ENCODE data around the gene PIGZ.

PIGZ gene

GRCh38 chr3:196975349-196975748 lies 6.7 kb upstream of the PIGZ start:
- no peak overlapping the region for H3K27ac ChIP-seq
- ChIA-PET CTCF (no interaction called here), POLR2A (ENCODE audit: low non-redundant PET) (no interaction called here)
- TF ChIP-seq, protein P1, sequence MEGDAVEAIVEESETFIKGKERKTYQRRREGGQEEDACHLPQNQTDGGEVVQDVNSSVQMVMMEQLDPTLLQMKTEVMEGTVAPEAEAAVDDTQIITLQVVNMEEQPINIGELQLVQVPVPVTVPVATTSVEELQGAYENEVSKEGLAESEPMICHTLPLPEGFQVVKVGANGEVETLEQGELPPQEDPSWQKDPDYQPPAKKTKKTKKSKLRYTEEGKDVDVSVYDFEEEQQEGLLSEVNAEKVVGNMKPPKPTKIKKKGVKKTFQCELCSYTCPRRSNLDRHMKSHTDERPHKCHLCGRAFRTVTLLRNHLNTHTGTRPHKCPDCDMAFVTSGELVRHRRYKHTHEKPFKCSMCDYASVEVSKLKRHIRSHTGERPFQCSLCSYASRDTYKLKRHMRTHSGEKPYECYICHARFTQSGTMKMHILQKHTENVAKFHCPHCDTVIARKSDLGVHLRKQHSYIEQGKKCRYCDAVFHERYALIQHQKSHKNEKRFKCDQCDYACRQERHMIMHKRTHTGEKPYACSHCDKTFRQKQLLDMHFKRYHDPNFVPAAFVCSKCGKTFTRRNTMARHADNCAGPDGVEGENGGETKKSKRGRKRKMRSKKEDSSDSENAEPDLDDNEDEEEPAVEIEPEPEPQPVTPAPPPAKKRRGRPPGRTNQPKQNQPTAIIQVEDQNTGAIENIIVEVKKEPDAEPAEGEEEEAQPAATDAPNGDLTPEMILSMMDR (conservative IDR thresholded peaks at IDR 0.05; ENCODE audit: low read depth): no peak
- DNase-seq (ENCODE audit: low spot score): no peak

GRCh38 chr3:196974661-196975060 lies 6.0 kb upstream of the PIGZ start:
- DNase-seq (ENCODE audit: low spot score): no peak
- ChIA-PET POLR2A (ENCODE audit: low non-redundant PET) (no interaction called here), CTCF (no interaction called here)
- no peak overlapping the region for H3K27ac ChIP-seq
- TF ChIP-seq, protein P1 (conservative IDR thresholded peaks at IDR 0.05; ENCODE audit: low read depth): no peak

GRCh38 chr3:196971094-196971698 lies 2.6 kb upstream of the PIGZ start:
- ChIA-PET CTCF (interaction anchor here (2.2 kb wide), 1 partner anchor 60 kb away, joined by 7 read pairs; no protein-coding TSS in a partner anchor), POLR2A (ENCODE audit: low non-redundant PET) (no interaction called here)
- TF ChIP-seq, protein P1 (conservative IDR thresholded peaks at IDR 0.05; ENCODE audit: low read depth): no peak
- no peak overlapping the region for H3K27ac ChIP-seq
- no peak for DNase-seq (ENCODE audit: low spot score)

DNA sequence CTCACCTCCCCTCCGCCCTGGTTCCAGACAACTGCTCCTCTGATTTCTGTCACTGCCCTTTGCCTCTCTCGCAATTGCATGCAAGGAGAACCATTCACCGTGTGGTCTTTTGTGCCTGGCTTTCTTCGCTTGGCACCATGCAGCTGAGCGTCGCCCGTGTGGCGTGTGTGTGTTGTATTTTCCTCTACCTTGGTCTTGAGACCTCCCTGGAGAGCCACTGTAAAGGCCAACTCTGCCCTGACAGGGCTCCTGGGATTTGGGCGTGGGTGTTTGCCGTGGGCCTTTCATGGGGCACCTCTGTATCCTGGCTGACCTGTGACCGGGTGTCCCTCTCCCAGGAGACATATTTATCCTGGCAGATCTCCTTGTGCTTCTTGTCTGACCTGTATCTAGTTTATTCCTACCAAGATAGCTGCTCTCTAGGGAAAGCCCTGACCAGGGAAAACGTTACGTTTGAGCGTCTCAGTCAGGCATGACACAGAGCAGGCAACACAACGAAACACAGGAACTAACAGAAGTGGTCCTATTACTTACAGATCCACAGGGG lies 2.0 kb upstream of the PIGZ start:
- H3K27ac ChIP-seq: no peak overlapping the region
- ChIA-PET POLR2A (ENCODE audit: low non-redundant PET) (no interaction called here), CTCF (interaction anchor here (0.7 to 2.2 kb wide), 4 partner anchors 11 to 680 kb away, joined by 3 to 7 read pairs (median 6); no protein-coding TSS in a partner anchor)
- no peak for DNase-seq (ENCODE audit: low spot score)
- TF ChIP-seq, protein P1 (conservative IDR thresholded peaks at IDR 0.05; ENCODE audit: low read depth): no peak

DNA sequence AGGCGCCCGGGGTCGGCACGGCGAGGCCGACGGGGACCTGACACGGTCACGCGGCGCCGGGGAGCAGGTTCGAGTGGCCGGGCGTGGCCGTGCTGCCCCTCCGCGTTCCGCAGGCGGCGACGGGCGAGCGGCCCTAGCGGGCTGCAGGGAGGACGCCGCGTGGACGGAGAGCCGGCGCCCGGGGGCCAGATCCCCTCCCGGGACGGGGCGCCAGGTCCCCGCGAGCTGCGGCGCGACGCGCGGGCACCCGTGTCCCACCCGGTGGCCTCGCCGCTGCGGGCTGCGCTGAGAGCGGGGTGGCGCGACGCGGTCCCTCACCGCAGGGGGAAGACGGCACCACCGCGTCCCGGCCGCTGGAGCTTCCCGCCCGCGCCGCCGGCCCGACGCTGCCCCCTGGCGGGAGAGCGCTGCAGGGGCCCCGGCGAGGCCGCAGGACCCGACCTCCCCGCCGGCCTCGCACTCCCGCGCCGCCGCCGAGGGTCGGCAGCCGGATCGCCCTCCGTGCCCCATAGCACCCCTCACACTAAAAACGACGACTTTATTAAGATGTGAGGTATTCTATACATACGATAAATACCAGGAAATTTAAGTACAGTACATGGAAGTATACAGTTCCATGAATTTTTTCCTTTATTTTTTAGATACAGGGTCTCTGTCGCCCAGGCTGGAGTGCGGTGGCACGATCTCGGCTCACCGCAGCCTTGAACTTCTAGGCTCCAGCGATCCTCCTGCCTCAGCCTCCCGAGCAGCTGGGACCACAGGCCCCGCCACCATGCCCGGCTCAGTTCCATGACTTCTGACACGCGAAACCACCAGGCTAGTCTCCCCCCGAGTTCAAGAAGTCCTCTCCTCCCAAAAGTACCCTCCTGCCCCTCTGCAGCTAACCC lies 1.3 kb upstream of the PIGZ start:
- TF ChIP-seq, protein P1 (conservative IDR thresholded peaks at IDR 0.05; ENCODE audit: low read depth): peak; percentile 97

GRCh38 chr3:196969134-196969659 lies 564 bp upstream of the PIGZ start:
- ChIA-PET CTCF (interaction anchor here (0.5 to 2.2 kb wide), 8 partner anchors 10 to 360 kb away, joined by 3 to 7 read pairs (median 4); no protein-coding TSS in a partner anchor), POLR2A (ENCODE audit: low non-redundant PET) (no interaction called here)
- TF ChIP-seq, protein P1 (conservative IDR thresholded peaks at IDR 0.05; ENCODE audit: low read depth): no peak
- peak; percentile 43 for DNase-seq (ENCODE audit: low spot score)
- peak overlapping the region; percentile 80 for H3K27ac ChIP-seq

More for the DNA sequence above, 1.3 kb upstream of the PIGZ start:
- POLR2A ChIA-PET (ENCODE audit: low non-redundant PET): no interaction called here
- CTCF ChIA-PET: interaction anchor here (0.5 to 2.2 kb wide), 10 partner anchors 11 to 681 kb away, joined by 3 to 7 read pairs (median 4); no protein-coding TSS in a partner anchor
- H3K27ac ChIP-seq: peak overlapping the region; percentile 80
- peak; percentile 68 for DNase-seq (ENCODE audit: low spot score)

Measured in RWPE1 (cell line).